ENCODE measurements around the gene PDSS2.

PDSS2 gene

GRCh38 chr6:107357842-107358241 is 101.5 kb downstream of the PDSS2 start:
- no peak for DNase-seq

- no peak for DNase-seq
These were observed 102.3 kb downstream of the PDSS2 start for GRCh38 chr6:107357031-107357430.

- DNase-seq: no peak
These were observed 103.7 kb downstream of the PDSS2 start for GRCh38 chr6:107355659-107356058.

GRCh38 chr6:107354451-107354850 is 104.9 kb downstream of the PDSS2 start:
- no peak for DNase-seq

GRCh38 chr6:107353773-107354382 is 105.5 kb downstream of the PDSS2 start:
- no peak for DNase-seq

GRCh38 chr6:107348224-107348623 is 111.1 kb downstream of the PDSS2 start:
- no peak for DNase-seq

GRCh38 chr6:107345393-107345792 is 114.0 kb downstream of the PDSS2 start:
- DNase-seq: no peak

GRCh38 chr6:107344981-107345380 is 114.4 kb downstream of the PDSS2 start:
- DNase-seq: no peak

GRCh38 chr6:107344383-107344782 is 115.0 kb downstream of the PDSS2 start:
- no peak for DNase-seq

- no peak for DNase-seq
These were observed 117.2 kb downstream of the PDSS2 start for GRCh38 chr6:107342144-107342543.

GRCh38 chr6:107340881-107341280 is 118.5 kb downstream of the PDSS2 start:
- DNase-seq: no peak

GRCh38 chr6:107337191-107337741 is 122.1 kb downstream of the PDSS2 start:
- DNase-seq: no peak

GRCh38 chr6:107334026-107334425 is 125.3 kb downstream of the PDSS2 start:
- no peak for DNase-seq

GRCh38 chr6:107333491-107333890 is 125.9 kb downstream of the PDSS2 start:
- DNase-seq: no peak

GRCh38 chr6:107331409-107332386 is 127.7 kb downstream of the PDSS2 start:
- DNase-seq: no peak

- no peak for DNase-seq
These were observed 129.2 kb downstream of the PDSS2 start for GRCh38 chr6:107330168-107330567.

- no peak for DNase-seq
These were observed 130.1 kb downstream of the PDSS2 start for GRCh38 chr6:107329063-107329860.

GRCh38 chr6:107328081-107328480 is 131.3 kb downstream of the PDSS2 start:
- DNase-seq: no peak

- DNase-seq: no peak
These were observed 136.1 kb downstream of the PDSS2 start for GRCh38 chr6:107323133-107323785.

- no peak for DNase-seq
These were observed 137.6 kb downstream of the PDSS2 start for GRCh38 chr6:107321793-107322192.

GRCh38 chr6:107319906-107320530 is 139.3 kb downstream of the PDSS2 start:
- no peak for DNase-seq
